Stromal cell of bone marrow (primary cell): Measurements from ENCODE around the gene GIPC3.

ENCODE experiments used
- DNase-seq: peaks from one replicate; pipeline ENCODE4 v3.0.0-alpha.2; 2012; ENCODE audit warnings: low read depth

Gene GIPC3, protein sequence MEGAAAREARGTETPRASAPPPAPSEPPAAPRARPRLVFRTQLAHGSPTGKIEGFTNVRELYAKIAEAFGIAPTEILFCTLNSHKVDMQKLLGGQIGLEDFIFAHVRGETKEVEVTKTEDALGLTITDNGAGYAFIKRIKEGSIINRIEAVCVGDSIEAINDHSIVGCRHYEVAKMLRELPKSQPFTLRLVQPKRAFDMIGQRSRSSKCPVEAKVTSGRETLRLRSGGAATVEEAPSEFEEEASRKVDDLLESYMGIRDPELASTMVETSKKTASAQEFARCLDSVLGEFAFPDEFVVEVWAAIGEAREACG

DNA sequence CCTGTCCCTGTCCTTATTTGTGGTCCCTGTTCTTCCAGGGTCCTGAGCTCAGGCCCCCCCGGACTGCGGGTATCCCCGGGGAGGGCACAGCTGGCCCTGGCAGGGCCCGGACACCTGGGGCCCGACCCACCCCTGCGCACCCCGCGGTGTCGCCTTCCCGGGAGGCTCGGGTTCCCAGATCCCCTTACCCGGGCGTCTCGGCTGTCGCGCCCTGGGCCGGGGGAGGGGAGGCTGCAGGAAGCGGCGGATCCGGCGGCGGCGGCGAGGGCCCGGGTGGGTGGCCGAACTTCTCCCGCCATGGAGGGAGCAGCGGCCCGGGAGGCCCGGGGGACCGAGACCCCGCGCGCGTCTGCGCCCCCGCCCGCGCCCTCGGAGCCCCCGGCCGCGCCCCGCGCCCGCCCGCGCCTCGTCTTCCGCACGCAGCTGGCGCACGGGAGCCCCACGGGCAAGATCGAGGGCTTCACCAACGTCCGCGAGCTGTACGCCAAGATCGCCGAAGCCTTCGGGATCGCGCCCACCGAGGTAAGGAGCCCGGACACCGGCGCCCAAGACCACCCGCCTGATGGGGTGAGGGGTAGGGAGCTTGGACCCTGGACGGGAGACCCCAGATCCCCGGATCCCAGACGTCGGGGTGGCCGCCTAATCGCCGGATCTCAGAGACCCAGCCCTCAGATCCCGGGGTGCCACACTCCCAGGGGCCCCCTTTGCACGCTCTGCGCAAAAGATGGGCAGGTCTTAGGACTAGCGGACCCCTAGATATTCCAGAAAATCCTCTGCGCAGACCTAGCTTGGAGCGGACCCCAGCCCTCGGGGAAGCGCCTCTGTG lies at the start of gene GIPC3:
Gene GIPC3, plus strand, starts transcription at position 178 of the 826 bp plus-strand sequence. Its CDS starts 120 bp downstream, at position 298.
- DNase-seq, result no peak

DNA sequence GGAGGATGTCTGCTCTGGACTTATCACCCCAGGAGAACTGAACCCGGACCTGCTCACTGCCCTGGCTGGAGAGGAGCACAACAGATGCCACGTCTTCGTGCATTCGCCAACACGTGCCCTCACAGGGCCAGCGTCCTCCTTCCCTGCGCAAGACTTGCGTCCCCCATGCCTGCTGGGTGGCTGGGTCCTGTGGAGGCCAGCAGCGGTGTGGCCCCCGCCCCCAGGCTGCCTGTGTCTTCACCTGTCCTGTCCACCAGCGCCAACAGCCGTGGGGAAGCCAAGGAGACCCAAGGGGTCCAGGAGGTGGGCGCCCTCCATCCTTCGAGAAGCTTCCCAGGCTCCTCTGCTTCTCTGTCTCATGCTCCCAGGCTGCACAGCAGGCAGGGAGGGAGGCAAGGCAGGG lies 49.7 kb upstream of the GIPC3 start:
- no peak for DNase-seq

DNA sequence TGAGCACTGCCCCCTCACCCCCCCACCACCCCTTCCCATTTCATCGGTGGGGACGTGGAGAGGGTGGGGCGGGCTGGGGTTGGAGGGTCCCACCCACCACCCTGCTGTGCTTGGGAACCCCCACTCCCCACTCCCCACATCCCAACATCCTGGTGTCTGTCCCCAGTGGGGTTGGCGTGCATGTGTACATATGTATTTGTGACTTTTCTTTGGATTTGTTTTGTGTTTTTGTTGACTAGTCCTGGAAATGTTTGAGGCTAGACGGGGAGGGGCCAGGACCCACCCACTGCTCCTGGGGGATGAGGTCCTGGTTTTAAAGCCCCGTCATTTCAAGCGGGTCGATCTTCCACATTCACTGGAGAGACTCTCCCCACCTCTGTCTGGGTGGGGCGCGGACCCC lies 49.3 kb upstream of the GIPC3 start:
- DNase-seq, result no peak

DNA sequence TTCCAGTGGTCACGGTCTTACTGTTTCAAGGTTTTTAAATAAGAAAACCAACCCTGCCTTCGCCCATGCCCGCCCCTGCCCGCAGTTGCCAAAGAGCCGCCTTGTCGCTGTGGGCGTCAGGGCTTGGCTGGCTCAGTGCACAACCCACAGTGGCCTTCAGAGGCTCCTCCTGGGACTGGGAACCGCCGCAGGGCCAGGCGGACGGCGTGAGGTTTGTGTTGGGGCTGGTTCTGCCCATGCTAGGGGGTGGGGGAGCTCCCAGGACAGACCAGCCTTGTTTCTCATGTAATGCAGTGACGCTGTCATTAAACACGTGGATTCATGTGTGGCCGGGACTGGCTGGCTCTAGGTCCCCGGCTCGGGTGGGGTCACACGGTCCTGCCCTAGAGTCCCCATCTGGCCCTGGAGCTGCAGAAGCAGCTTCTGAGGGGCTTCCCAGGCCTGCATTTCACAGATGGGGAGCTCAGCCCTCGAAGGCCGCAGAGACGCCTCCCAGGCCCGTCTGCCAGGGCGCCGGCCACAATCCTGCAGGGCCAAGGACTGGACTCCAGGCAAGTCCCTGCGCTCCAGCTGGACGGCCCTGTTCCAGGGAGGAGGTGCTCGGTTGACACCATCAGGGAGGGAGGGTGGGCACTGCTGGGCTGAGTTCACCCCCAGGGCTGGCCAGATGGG lies 48.7 kb upstream of the GIPC3 start:
- no peak for DNase-seq

DNA sequence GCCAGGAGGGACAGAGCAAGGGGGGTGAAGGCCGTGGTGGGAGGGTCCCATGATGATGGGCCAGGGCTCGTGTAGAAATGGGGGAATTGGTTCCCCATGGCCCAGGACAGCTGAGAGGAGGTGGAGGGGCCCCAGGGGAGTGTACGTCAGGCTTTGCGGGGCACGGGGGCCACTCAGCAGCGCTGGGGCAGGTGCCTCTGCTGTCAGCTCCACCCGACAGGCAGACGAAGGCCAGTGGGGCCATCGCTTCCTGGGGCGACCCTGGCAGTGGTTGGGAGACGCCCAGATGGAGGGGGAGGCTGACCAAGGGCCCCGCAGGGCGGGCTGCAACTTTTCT lies 48.2 kb upstream of the GIPC3 start:
- no peak for DNase-seq

DNA sequence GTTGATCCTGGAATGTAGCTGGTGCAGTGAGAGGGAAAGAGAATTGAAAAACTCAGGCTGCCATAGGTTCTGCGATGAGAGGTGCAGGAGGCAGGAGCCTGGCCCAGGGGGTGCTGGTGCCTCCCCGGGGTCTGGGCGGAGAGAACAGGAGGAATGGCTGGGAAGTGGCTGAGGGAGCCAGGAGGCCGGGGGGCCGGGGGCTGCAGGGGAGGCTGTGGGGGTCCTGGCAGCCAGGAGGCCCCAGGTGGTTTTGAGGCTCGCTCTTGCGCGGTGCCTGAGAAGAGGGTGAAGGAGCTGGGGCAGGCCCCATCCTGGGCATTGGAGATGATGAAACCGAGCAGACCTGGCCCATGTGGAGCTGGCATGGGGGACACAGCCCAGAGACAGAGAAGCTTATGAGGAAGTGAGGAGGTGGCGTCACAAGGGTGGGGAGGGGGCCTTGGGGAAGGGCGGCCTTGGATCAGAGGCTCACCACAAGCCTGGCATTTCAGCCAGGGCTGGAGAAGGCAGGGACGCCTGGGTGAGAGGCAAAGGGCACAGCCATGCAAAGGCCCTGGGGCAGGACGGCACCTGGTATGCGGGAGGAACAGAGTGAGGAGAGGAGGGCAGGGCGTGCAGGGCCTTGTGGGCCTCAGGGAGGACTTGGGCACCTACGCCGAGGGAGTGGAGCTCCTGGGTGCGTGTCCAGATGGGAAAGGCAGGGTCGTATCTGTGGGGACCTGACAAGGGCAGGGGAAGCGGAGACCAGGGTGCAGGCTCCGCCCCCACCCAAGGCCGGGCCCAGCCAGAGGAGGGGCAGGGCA lies 47.6 kb upstream of the GIPC3 start:
- DNase-seq, result no peak

DNA sequence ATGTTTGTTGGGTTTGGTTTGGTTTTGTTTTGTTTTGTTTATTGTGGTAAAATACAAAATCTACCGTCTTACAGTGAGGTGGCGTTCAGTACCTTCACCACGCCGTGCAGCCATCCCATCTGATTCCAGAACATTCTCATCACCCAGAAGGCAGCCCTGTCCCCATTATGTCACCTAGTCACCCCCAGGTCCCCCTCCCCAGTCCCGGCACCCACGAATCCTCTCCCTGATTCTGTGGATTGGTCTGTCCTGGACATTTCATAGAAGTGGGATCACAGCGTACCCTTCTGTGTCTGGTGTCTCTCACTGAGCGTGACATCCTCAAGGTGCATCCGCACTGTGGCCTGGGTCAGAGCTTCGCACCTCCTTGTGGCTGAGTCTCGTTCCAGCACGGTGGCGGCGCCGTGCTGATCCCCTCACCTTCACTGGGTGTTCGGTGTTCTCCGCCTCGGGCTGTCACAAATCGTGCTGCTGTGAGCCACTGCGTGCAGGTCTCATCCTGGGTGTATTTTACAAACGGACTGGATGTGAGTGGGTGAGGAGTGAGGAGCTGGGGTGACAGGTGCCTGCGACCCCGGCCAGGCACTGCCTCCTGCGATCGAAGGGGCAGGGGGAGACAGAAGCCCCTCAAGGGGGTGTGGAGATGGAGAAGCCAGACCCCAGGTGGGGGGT lies 46.9 kb upstream of the GIPC3 start:
- DNase-seq, result no peak

DNA sequence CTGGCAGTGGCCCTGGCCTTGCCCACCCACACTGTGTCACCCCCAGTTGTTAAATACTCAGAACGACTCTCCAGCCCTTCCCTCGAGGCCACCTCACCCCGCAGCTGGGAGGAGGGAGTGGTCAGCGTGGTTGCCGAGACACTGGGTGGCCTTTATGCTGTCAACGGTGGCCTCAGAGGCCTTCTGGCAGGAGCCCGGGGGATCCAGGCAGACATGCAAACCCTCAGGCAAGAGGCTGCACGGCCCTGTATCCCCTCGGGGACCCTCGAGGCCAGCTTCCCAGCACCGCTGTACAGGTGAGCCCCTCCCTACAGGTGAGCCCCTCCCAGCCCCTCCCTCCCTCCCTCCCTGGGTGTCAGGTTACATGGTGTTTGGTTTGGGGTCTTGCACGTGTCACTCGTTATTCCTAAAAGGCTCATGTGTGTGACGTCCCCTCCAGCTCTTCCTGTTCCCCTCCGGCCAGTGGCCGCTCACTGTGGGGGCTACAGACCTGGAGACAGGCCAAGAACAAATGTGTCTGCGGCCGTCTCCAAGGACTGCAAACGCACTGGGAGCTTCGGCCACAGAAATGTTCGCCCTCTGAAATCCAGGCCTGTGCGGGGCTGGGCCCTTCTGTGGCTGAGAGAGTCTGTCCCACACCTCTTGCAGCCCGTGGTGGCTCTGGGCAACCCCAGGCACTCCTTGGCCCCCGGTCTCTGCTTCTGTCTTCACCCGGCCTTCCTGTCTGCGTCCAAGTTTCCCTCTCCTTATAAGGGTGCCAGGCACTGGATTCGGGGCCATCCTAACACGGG lies 46.1 kb upstream of the GIPC3 start, which contains the start of gene TEKTIP1:
Gene TEKTIP1, plus strand, starts transcription at position 210 of the 791 bp plus-strand sequence. Its CDS starts 4 bp downstream, at position 214.
- DNase-seq, result no peak

DNA sequence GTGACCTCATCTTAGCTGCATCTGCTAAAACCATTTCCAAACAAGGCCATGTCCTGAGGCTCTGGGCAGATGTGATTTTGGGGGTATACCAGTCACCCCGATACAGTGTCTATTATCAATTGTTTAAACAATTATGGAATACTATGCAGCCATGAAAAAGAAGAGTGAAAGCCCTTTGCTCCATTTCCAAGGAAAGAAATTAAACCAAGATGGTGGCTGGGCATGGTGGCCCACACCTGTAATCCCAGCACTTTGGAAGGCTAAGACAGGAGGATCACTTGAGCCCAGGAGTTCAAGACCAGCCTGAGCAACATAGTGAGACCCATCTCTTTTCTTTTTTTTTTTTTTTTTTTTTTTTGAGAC lies 45.5 kb upstream of the GIPC3 start:
- DNase-seq, result no peak

DNA sequence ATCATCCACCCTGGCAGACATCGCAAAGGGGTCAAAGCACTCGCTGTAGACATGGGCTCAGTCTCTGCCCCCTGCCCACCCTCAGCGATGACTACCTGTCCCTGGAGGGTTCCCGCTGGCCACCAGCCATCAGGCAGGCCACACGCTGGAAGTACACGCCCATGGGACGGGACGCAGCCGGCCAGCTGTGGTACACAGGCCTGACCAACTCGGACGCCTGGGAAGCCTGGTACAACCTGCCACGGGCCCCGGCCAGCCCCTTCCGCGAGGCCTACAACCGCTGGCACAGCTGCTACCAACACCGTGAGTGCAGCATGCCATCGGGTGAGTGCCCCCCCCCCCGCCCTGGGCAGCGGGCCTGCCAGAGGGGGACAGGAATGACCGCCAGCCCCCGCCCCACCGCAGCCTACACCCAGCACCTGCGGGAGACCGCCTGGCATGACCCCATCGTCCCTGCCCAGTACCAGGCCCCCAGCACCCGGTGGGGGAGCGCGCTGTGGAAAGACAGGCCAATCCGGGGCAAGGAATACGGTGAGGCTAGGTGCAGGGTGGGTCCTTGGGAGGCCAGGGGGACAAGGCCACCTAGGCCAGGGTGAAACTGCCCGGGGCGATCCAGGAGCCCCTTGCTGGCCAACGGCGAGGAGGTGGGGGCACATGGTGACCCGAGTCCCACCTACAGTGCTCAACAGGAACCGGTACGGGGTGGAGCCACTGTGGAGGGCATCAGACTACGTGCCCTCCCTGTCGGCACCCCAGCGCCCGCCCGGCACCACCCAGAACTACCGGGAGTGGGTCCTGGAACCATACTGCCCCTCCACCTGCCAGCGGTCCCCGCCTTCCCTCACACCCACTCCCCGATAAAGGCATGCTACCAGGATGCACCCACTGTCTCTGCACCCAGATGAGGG lies 41.9 kb upstream of the GIPC3 start:
- no peak for DNase-seq

DNA sequence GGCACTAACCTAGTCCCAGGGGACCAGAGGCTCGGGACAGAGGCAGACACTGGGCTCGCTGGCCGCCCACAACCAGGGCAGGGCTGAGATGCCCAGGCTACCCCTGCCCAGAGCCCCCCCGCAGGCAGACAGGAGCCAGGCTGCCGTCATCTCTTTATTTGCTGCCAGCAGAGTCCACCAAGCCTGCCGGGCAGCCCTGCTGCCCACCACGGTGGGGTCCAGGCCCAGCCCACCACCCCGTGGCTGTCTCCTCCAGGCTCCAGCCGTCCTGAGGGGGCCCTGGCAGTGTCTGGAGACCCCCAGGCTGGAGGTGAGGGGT lies 41.3 kb upstream of the GIPC3 start:
- DNase-seq, result no peak

DNA sequence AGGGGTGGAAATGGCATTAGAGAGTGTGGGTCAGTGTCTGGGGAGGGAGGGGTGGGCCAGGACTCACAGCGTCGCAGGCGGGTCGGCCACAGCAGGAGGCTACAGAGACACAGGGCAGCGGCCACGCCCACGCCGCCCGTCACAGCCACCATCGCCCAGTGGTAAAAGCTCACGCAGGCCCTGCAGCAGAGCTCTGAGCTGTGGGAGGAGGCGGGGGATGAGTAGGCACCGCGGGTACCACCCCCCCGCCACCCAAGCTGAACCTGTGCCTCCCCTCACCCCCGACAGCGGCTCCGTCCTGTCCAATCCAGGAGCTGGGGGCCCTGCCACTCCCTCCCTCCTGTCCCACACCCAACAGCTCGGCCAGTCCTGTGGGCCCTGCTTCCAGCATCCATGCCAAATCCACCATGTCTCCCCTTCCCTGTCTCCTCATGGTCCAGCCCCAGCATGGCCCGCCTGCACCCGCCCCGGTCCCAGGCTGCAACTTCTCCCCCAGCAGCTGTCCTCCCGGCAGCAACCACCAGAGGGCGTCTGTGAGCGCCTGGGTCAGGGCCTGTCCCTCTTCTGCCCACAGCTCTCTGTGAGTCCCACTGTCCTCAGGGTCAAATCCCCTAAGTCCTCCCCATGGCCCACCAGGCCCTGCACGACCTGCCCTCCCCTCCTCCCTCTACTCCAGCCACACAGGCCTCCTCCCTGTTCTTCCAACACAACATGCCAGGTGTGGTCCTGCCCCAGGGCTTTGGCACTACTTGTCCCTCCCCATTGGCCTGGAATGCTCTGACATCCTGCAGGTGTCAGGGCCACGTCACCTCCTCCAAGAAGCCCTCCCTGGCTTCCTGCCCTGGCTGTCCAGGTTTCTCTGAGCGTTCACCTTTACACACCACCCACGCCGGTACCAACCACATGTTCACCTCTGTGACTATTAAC lies 40.3 kb upstream of the GIPC3 start:
- DNase-seq, result no peak

DNA sequence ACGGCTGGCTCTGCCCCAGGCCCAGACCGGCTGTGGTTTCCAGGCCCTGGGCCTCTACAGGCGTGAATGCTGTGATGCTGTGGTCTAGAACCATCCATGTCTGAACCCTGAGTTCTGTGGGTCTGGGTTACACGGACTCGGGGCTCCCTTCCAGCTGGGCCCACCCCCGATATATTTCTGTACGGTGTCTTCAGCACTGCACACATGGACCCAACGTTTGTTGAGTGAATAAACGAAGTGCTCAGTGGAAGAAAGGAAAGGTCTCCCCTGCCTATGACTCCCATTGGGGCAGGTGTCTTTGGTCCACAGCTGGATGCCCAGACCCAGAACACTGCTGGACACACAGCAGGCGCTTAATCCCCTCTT lies 39.6 kb upstream of the GIPC3 start:
- no peak for DNase-seq

DNA sequence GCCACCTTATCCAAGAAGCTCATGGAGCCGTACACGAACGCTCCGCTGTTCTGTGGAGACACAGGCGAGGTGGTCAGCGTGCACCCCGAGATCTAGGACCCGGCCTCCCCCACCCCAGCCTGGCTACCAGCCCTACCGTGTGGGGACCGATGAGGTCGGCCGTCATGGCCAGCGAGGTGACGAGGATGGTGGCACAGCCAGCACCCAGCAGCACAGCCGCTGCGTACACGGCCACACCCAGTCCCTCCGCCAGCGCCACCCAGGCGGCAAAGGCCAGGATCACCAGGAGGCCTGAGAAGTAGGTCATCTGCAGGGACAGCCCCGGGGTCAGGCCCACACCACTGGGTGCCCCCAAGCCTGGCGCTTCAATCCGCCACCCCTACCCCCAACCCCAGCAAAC lies 39.2 kb upstream of the GIPC3 start:
- no peak for DNase-seq

DNA sequence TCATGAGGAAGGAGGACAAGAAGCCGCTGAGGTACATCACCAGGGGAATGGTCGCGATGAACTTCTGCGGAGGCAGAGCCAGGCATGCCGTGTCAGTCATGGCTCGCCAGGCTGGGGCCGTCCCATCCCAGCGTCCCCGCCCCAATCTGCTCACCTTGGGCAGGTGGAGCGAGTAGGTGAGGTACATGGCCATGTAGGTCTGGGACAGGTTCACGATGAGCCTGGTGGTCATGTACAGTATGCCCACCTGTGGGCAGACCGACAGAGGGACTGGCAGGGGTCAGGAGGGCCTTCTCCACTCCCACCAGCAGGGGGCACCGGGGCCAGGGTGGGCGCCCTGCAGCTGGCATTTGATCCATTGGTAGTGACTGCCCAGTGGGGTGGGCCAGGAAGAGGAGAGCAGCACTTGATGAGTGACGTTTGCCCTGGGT lies 38.0 kb upstream of the GIPC3 start:
- no peak for DNase-seq

DNA sequence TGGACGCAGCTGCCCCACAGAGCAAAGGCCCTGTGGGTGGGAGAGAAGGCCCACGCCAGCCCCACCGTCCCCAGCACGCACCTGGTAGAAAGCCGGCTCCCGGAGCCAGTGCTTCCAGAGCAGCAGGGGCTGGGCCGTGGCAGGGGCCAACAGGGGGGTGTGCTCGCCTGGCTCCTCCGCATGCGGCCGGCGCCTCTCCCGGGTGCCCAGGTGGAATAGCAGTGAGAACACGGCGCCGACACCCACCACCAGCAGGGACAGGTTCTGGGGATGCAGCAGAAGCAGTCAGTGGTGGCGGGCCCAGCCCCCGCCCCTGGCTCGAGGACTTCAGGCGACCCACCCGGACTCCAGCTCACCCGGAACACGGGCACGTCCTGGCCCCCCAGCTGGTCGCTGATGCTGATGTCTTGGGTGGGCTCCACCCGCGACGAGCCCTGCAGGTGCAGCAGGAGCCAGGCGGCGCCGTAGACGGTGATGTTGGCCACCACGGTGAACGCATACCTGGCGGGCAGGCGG lies 37.5 kb upstream of the GIPC3 start:
- no peak for DNase-seq

DNA sequence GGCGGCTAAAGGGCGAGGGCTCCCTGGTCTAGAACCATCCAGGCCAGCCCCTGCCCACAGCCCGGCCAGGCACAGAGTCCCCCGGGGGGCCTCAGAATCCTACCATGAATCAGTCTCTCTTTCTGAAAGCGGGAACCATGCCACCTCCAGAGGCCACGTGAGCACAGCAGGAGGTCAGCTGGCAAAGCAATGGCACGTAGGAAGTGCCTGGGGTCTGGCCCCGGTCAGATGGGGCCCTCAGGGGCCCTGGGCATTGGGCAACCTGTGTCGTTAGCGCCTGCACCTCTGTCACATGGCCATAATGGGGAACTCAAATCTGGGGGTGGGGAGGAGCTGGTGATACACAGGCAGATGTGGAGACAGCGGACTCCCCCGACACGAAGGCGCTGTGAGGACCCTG lies 36.7 kb upstream of the GIPC3 start:
- no peak for DNase-seq

DNA sequence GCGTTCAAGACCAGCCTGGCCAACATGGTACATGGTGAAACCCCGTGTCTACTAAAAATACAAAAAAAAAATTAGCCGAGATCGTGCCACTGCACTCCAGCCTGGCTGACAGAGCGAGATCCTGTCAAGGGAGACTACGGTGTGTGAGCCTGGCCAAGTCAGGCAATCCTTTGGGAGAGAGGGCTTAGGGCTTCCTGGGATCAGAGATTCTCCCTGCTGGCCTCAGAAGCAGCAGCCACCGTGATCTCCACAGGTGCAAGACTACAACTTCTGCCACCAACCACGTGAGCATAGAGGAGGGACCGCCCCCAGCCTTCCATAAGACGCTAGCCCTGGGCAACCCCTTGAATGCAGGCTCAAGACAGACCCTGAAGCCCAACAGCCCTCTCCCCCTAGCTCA lies 35.5 kb upstream of the GIPC3 start:
- no peak for DNase-seq
